ENCODE results near the gene PCYT2. TPM values are rescaled to one million over a fixed set of nuclear protein-coding genes. Genes with fewer than 3 reads are reported as not detected.

The PCYT2 gene
- total RNA-seq, 2 donors from 2014 or later: 23.3 to 26.1 TPM

DNA sequence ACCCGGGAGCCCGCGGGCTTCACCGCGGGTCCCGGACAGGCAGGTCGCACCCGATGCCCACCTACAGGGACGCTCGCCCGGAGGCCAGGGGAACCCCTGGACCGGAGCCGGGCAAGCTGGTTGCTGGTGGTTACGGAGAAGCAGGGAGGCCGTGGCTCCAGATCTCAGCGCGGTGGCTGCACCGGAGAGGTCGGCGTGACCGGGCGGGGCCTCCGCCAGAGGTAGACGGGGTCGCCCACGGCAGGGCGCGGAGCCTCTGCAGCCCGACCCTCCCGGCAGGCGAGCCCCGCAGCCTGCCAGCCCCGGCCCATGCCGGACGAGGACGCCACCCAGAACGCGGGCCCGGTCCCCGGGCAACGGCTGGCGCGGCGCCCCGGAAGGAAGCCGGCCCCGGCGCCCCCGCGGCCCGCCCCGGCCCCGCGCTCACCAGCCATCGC lies 341 bp downstream of the PCYT2 start:
- no peaks in the 10 kb centered on the region for H3K9me3 ChIP-seq
- peak overlapping the region; percentile 21 to 58 for H3K27ac ChIP-seq

DNA sequence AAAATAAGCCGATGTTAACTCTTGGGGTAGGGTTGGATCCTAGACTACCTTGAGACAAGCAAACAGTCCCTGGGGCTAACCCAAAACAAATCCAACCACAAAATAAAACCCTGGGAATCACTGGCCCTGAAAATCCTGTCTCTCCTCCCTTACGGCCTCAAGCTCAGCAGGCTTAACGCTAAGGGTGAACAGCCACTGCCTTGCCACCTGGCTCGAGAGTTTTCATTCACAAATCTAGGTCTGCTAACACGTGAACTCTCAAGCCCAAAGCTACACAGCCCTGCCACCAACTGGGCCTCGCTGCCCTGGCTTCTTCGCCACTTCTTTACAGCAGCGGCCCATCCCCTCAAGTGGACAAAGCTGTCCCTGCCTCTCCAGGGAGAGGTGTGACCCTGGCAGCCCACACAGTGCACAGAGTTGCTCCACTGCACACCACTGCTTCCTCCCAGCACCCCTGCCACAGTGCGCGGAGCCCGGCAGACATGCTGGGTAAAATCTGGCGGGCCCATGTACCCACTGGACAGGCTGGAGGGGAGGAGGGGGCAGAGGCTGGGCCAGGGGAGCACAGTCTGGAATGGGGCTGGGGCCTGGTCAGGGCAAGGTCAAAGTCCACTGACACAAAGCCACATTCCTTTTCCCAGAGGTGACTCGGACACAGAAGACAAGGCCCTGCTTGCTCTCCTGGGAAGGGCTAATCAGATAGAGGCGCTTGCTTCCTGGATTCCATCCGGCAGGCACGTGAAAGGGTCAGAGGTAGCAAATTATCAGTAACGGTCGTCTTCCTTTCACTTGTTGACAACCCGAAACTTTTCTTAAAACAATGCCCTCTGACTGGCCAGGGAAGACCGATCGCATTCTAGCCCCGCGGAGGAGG lies 996 bp downstream of the PCYT2 start:
- Histone ChIP-seq H3K9me3 (no peaks in the 10 kb centered on the region), H3K4me1 (peaks cover 0 to 17% of the 10 kb centered on the region in 2 donors), H3K36me3 (peaks cover 22% of the 10 kb centered on the region), H3K4me3 (peak overlapping the region; percentile 66 to 79), H3K27ac (peak overlapping the region; percentile 21 to 58), H3K27me3 (no peaks in the 10 kb centered on the region)
- no peak for TF ChIP-seq CTCF (IDR thresholded peaks at IDR 0.05)
- DNase-seq (ENCODE audit: low spot score): no peak

More for the DNA sequence above, 341 bp downstream of the PCYT2 start:
- peaks cover 0 to 17% of the 10 kb centered on the region in 2 donors for H3K4me1 ChIP-seq
- no peak for DNase-seq (ENCODE audit: low spot score)
- TF ChIP-seq CTCF (IDR thresholded peaks at IDR 0.05): no peak
- H3K4me3 ChIP-seq: peak overlapping the region; percentile 66 to 79
- H3K36me3 ChIP-seq: peaks cover 27% of the 10 kb centered on the region
- no peaks in the 10 kb centered on the region for H3K27me3 ChIP-seq

DNA sequence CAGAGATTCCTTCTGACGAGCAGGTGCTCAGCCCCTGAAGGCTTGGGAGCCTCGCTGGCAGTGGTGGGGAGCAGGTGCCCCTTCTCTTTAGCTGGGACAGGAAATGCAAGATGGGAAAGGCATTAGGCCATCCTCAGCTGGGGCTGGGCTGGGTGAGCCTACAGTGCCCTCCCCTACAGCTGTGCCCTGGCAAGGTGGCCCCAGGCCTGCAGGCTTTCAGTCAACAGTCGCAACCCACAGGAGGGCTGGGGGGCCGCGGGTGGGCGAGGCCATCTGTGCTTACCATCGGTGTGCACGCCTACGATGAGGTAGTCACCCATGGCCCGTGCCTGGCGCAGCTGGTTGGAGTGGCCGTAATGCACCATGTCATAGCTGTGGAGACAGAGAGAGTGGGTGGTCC lies 2.0 kb downstream of the PCYT2 start:
- TF ChIP-seq CTCF (IDR thresholded peaks at IDR 0.05): no peak
- H3K36me3 ChIP-seq: peaks cover 12% of the 10 kb centered on the region
- H3K9me3 ChIP-seq: no peaks in the 10 kb centered on the region
- H3K4me3 ChIP-seq: no peak overlapping the region
- DNase-seq (ENCODE audit: low spot score): no peak
- H3K27me3 ChIP-seq: no peaks in the 10 kb centered on the region
- peaks cover 0 to 17% of the 10 kb centered on the region in 2 donors for H3K4me1 ChIP-seq
- no peak overlapping the region for H3K27ac ChIP-seq

- Histone ChIP-seq H3K27ac (no peak overlapping the region), H3K4me3 (no peak overlapping the region), H3K4me1 (peaks cover 0 to 17% of the 10 kb centered on the region in 2 donors), H3K36me3 (peaks cover 8% of the 10 kb centered on the region), H3K9me3 (no peaks in the 10 kb centered on the region), H3K27me3 (no peaks in the 10 kb centered on the region)
- DNase-seq (ENCODE audit: low spot score): no peak
- TF ChIP-seq CTCF (IDR thresholded peaks at IDR 0.05): no peak
These were observed 2.4 kb downstream of the PCYT2 start for GRCh38 chr17:81908793-81909192.

- no peak for TF ChIP-seq CTCF (IDR thresholded peaks at IDR 0.05)
- Histone ChIP-seq H3K9me3 (no peaks in the 10 kb centered on the region), H3K36me3 (no peaks in the 10 kb centered on the region), H3K27me3 (no peaks in the 10 kb centered on the region), H3K27ac (no peak overlapping the region), H3K4me1 (peaks cover 0 to 20% of the 10 kb centered on the region in 2 donors), H3K4me3 (no peak overlapping the region)
- DNase-seq (ENCODE audit: low spot score): no peak
These were observed 3.7 kb downstream of the PCYT2 start for GRCh38 chr17:81907219-81908145.
